HG03135 (cell line): ENCODE measurements around the gene PSMB10.

Experiments used
- ATAC-seq: cut with Tn5 transposase; IDR thresholded peaks from one replicate; pipeline ENCODE4 v1.9.1; 2021; ENCODE audit warnings: mild to moderate bottlenecking, moderate library complexity; ENCODE audit not compliant: unreplicated experiment

Gene PSMB10

GRCh38 chr16:67901734-67902133 is 34.9 kb downstream of the PSMB10 start:
- ATAC-seq = no peak

- no peak for ATAC-seq
Observed at GRCh38 chr16:67897231-67897630, 39.4 kb downstream of the PSMB10 start.

- ATAC-seq = no peak
Observed at GRCh38 chr16:67893743-67894399, 42.8 kb downstream of the PSMB10 start.

GRCh38 chr16:67892899-67893742 is 43.5 kb downstream of the PSMB10 start, which contains the start of gene PSKH1:
Gene PSKH1, plus strand, starts transcription at chr16:67893254. Its CDS starts 15,496 bp downstream, at chr16:67908750.
- peak; percentile 91 for ATAC-seq

GRCh38 chr16:67892375-67892774 is 44.3 kb downstream of the PSMB10 start:
- no peak for ATAC-seq

- ATAC-seq = no peak
Observed at GRCh38 chr16:67888331-67888730, 48.3 kb downstream of the PSMB10 start.

GRCh38 chr16:67886387-67886786 is 50.3 kb downstream of the PSMB10 start:
- no peak for ATAC-seq

- no peak for ATAC-seq
Observed at GRCh38 chr16:67885976-67886375, 50.7 kb downstream of the PSMB10 start.

- ATAC-seq = no peak
Observed at GRCh38 chr16:67885545-67885944, 51.1 kb downstream of the PSMB10 start.

- ATAC-seq = no peak
Observed at GRCh38 chr16:67884684-67885083, 52.0 kb downstream of the PSMB10 start, which contains the start of gene NRN1L. Gene NRN1L, plus strand, starts transcription at chr16:67884885. Its CDS starts 19 bp downstream, at chr16:67884904.
